Peyer's patch (tissue), 4 donors: ENCODE results near the gene FAM20C. TPM values are rescaled to one million over a fixed set of nuclear protein-coding genes. Genes with fewer than 3 reads are reported as not detected.

ENCODE experiments used
- DNase-seq, 3 donors: peaks; one replicate each; pipeline ENCODE4 v3.0.0-alpha.2; 2017 to 2019
- H3K27ac ChIP-seq, 4 donors: fragments of 200-600 bp; sonication (generic); one replicate each; pipeline ENCODE4 v1.5.1; 2016 to 2019
- H3K27me3 ChIP-seq, 2 donors: fragments of 200-600 bp; sonication (generic); one replicate each; pipeline ENCODE4 v1.5.1; 2019
- H3K36me3 ChIP-seq, 3 donors: fragments of 200-600 bp; sonication (generic); one replicate each; pipeline ENCODE4 v1.5.1; 2016 to 2019
- H3K4me1 ChIP-seq, 4 donors: fragments of 200-600 bp; sonication (generic); one replicate each; pipeline ENCODE4 v1.5.1; 2016 to 2019
- H3K4me3 ChIP-seq, 4 donors: fragments of 200-600 bp; sonication (generic); 1 replicate in 3 of 4; 2 replicates in 1 of 4; pipeline ENCODE4 v1.5.1; 2016 to 2019; ENCODE audit warnings: mild to moderate bottlenecking in 1 of 4
- H3K9me3 ChIP-seq, 4 donors: fragments of 200-600 bp; sonication (generic); one replicate each; pipeline ENCODE4 v1.5.1; 2016 to 2019; ENCODE audit warnings: mild to moderate bottlenecking in 1 of 4
- CTCF ChIP-seq, 6 experiments: fragments of 450-650 bp in 4 of 6; fragments of 200-600 bp in 2 of 6; sonication (generic) in 1 of 6; IDR thresholded peaks; one replicate each; pipeline ENCODE4 v1.5.1; 2017 to 2019; ENCODE audit warnings: antibody characterized with exemption in 6 of 6, mild to moderate bottlenecking in 3 of 6, moderate library complexity in 1 of 6
- POLR2A ChIP-seq, 2 donors: fragments of 450-650 bp; IDR thresholded peaks; one replicate each; pipeline ENCODE4 v1.5.1; 2017; ENCODE audit warnings: antibody characterized with exemption in 2 of 2, mild to moderate bottlenecking in 2 of 2, moderate library complexity in 2 of 2
- total RNA-seq, 4 donors: library from RNA; depleted of rRNA; stranded (reverse); fragments of >200 nt; gene quantifications; one replicate each; pipeline ENCODE4 v1.1.0, GENCODE V29; 2016

The FAM20C gene
- total RNA-seq, 4 donors from 2014 or later, result 46.4 to 66.0 (median 53.8) TPM

GRCh38 chr7:289209-289755 lies 96.9 kb downstream of the FAM20C start:
- Histone ChIP-seq H3K4me1 (peaks cover 0 to 35% (median 5%) of the 10 kb centered on the region in 4 donors), H3K9me3 (no peaks in the 10 kb centered on the region), H3K36me3 (no peaks in the 10 kb centered on the region), H3K4me3 (no peak overlapping the region), H3K27me3 (peaks cover 0 to 23% of the 10 kb centered on the region in 2 donors), H3K27ac (no peak overlapping the region)
- no peak for DNase-seq
- TF ChIP-seq POLR2A (IDR thresholded peaks at IDR 0.05) (no peak), CTCF (IDR thresholded peaks at IDR 0.05) (no peak)

- Histone ChIP-seq H3K36me3 (no peaks in the 10 kb centered on the region), H3K4me3 (peak within 1 kb of the TSS in 1 of 4 donors; percentile 43), H3K9me3 (no peaks in the 10 kb centered on the region), H3K27ac (no peak within 1 kb of the TSS), H3K27me3 (peaks cover 0 to 23% of the 10 kb centered on the region in 2 donors), H3K4me1 (peaks cover 0 to 40% (median 5%) of the 10 kb centered on the region in 4 donors)
- DNase-seq, result no peak
- TF ChIP-seq POLR2A (IDR thresholded peaks at IDR 0.05) (no peak), CTCF (IDR thresholded peaks at IDR 0.05) (no peak)
These were observed 97.6 kb downstream of the FAM20C start, which contains the start of gene FOXL3 for GRCh38 chr7:289756-290553. Gene FOXL3, plus strand, starts transcription at chr7:290170. Its CDS starts 0 bp downstream, at chr7:290170.

DNA sequence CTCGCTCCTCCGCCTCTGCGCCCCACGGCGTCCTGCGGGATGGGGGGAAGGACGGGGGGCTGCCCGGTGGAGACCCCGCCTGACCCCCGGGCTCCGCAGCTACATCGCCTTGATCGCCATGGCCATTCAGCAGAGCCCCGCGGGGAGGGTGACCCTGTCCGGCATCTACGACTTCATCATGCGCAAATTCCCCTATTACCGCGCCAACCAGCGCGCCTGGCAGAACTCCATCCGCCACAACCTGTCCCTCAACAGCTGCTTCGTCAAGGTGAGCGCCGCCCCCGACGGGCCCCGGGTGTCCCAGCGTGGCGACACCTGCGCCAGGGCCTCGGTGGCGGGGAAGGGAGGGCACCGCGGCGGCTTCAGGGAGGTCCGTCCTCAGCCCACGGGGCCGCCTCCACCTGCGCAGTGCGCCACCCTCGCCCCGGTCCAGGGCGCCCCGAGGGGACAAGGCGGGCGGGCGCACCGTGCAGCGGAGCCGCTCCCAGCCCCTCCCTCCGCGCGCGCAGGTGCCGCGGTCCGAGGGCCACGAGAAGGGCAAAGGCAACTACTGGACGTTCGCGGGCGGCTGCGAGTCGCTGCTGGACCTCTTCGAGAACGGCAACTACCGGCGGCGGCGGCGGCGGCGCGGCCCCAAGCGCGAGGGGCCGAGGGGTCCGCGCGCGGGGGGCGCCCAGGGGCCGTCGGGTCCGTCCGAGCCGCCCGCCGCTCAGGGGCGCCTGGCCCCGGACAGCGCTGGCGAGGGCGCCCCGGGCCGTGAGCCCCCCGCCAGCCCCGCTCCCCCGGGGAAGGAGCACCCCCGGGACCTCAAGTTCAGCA lies 98.4 kb downstream of the FAM20C start:
- no peaks in the 10 kb centered on the region for H3K36me3 ChIP-seq
- H3K27me3 ChIP-seq, result peaks cover 0 to 23% of the 10 kb centered on the region in 2 donors
- H3K4me3 ChIP-seq, result peak overlapping the region in 1 of 4 donors; percentile 43
- H3K27ac ChIP-seq, result no peak overlapping the region
- peaks cover 0 to 35% (median 3%) of the 10 kb centered on the region in 4 donors for H3K4me1 ChIP-seq
- no peak for TF ChIP-seq POLR2A (IDR thresholded peaks at IDR 0.05)
- no peak for TF ChIP-seq CTCF (IDR thresholded peaks at IDR 0.05)
- DNase-seq, result no peak
- H3K9me3 ChIP-seq, result no peaks in the 10 kb centered on the region

GRCh38 chr7:291373-292092 lies 99.2 kb downstream of the FAM20C start:
- no peak for DNase-seq
- H3K4me1 ChIP-seq, result peaks cover 0 to 31% (median 3%) of the 10 kb centered on the region in 4 donors
- H3K9me3 ChIP-seq, result no peaks in the 10 kb centered on the region
- no peak overlapping the region for H3K4me3 ChIP-seq
- TF ChIP-seq CTCF (IDR thresholded peaks at IDR 0.05), result no peak
- TF ChIP-seq POLR2A (IDR thresholded peaks at IDR 0.05), result no peak
- no peak overlapping the region for H3K27ac ChIP-seq
- no peaks in the 10 kb centered on the region for H3K36me3 ChIP-seq
- peaks cover 0 to 23% of the 10 kb centered on the region in 2 donors for H3K27me3 ChIP-seq

DNA sequence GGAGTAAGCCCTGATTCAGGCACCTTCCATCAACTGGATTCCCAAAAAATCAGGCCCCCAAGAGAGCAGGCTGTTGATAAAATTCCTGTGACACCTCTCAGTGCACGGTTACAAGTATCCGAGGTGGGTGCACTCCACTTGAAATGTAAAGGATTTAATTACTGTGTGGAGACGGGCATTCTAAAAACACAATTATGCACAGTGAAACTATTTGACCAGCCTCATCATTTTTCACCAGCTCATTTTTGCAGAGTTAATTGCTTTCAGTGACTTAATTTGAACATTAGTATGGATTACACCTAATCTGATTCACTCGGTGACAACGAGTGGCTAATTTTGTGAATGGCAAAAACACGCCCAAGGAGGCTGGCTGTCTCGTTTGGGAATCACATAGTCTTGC lies 99.9 kb downstream of the FAM20C start:
- peaks cover 0 to 31% (median 3%) of the 10 kb centered on the region in 4 donors for H3K4me1 ChIP-seq
- TF ChIP-seq CTCF (IDR thresholded peaks at IDR 0.05) (no peak), POLR2A (IDR thresholded peaks at IDR 0.05) (no peak)
- H3K9me3 ChIP-seq, result no peaks in the 10 kb centered on the region
- no peak overlapping the region for H3K27ac ChIP-seq
- H3K36me3 ChIP-seq, result no peaks in the 10 kb centered on the region
- DNase-seq, result no peak
- H3K27me3 ChIP-seq, result peaks cover 0 to 23% of the 10 kb centered on the region in 2 donors
- no peak overlapping the region for H3K4me3 ChIP-seq
